GM18526 (cell line): ENCODE measurements around the gene DYNC1I1.

Experiments used
- POLR2A ChIP-seq: IDR thresholded peaks from 3 replicates; pipeline ENCODE4 v1.6.1; 2011; ENCODE audit not compliant: insufficient read length; ENCODE audit errors: extremely low read depth

DYNC1I1 gene

GRCh38 chr7:95996174-95996573 is 223.8 kb downstream of the DYNC1I1 start:
- TF ChIP-seq POLR2A = no peak

- TF ChIP-seq POLR2A = no peak
Observed at GRCh38 chr7:95996886-95997285, 224.5 kb downstream of the DYNC1I1 start.

GRCh38 chr7:95997632-95998031 is 225.3 kb downstream of the DYNC1I1 start:
- TF ChIP-seq POLR2A = no peak

DNA sequence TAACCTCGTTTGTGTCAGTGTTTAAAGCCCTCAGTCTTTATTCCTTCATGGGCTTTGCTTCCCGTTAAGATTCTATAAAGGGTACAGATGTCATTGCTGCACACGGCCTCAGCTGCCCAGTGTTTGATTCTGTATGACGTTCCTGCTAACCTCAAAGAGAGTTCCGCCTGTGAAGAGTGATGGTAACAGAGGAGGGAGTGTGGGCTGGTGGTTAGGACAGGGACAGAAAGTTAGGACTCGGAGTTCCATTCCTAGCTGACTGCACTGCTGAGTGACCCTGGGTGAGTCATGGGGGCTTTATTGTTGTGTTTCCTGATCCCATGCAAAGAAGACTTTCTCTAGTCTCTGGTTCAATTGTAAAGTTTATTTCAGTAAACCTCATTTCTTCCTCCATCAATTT is 227.1 kb downstream of the DYNC1I1 start:
- no peak for TF ChIP-seq POLR2A

GRCh38 chr7:96004578-96004977 is 232.2 kb downstream of the DYNC1I1 start:
- TF ChIP-seq POLR2A = no peak

- no peak for TF ChIP-seq POLR2A
Observed at GRCh38 chr7:96005271-96005670, 232.9 kb downstream of the DYNC1I1 start.

DNA sequence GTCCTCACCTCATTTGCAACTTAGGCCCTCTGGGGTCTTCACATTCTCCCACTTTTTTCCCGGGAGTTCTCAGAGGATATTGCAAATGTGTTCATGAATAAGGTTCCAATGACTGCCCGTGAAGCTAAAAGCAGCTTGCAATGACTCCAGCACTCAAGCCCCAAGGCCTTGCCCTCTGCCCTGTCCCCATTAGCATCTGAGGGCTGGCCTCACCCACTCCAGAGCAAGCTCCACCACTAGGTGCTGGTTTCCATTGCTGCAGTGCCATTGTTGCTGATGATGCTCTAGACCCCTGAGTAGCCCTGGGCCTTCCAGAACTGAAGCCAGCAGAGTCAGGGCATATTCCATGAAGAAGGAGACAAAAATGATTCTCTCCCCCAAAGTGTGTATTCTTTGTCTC is 236.8 kb downstream of the DYNC1I1 start:
- no peak for TF ChIP-seq POLR2A

GRCh38 chr7:96013836-96014235 is 241.5 kb downstream of the DYNC1I1 start:
- no peak for TF ChIP-seq POLR2A

GRCh38 chr7:96014617-96015016 is 242.3 kb downstream of the DYNC1I1 start:
- no peak for TF ChIP-seq POLR2A

DNA sequence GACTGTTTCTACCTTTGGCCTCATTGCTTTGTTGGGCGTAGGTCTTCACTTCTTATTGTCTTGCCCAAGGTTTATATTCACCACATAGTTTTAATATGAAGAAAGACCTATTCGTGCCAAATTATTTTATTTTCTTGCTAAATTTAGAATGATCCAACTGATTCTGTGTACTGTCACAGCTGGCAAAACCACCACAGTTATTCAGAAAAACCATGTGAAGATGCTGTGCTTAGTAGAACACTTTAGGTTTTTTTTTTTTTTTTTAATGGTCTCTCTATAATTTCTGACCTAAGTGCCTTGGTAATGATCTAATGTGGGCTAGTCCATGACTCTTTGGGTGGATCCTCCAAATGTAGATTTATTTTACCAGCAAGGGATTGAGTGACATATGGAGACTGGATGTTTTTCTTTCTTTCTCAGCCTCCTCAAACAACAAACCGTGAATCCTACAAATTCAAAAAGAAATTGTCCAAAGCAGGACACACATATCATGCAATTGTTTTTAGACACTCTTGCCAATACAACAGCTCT is 243.8 kb downstream of the DYNC1I1 start:
- no peak for TF ChIP-seq POLR2A

DNA sequence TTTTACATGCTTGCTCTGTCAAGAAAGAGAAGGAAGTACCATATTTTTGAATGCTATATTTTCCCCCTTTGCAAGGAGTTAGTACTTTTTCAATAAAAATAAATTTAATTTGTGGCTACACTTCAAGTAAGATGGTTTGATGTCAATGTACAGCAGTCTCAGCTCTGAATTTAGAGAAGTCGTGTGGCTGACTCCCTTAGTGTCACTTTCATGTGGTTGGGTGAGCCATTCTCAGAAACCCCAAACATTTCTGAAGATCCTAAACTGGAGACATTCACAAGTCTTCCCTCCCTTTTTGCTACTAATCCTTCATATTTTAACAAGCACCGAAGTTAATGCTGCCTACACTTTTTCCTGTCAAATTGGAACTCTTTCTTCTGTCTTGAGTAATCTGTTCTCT is 244.4 kb downstream of the DYNC1I1 start:
- TF ChIP-seq POLR2A = no peak

GRCh38 chr7:96017877-96018276 is 245.5 kb downstream of the DYNC1I1 start:
- no peak for TF ChIP-seq POLR2A

DNA sequence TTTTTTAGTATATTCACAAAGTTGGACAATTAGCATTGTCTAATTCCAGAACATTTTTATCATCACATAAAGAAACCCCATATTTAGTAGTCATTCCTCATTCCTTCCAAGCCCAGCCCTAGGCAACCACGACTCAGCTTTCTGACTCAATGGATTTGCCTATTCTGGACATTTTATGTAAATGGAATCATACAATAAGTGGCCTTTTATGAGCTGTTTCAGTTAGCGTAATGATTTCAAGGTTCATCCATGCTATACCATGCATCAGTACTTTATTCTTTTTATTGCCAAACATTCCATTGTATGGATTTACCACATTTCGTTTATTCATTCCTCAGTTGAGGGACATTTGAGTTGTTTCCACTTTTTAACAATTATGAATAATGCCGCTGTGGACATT is 249.2 kb downstream of the DYNC1I1 start:
- no peak for TF ChIP-seq POLR2A

GRCh38 chr7:96023387-96023786 is 251.0 kb downstream of the DYNC1I1 start:
- no peak for TF ChIP-seq POLR2A

- TF ChIP-seq POLR2A = no peak
Observed at GRCh38 chr7:96026010-96026409, 253.7 kb downstream of the DYNC1I1 start.

DNA sequence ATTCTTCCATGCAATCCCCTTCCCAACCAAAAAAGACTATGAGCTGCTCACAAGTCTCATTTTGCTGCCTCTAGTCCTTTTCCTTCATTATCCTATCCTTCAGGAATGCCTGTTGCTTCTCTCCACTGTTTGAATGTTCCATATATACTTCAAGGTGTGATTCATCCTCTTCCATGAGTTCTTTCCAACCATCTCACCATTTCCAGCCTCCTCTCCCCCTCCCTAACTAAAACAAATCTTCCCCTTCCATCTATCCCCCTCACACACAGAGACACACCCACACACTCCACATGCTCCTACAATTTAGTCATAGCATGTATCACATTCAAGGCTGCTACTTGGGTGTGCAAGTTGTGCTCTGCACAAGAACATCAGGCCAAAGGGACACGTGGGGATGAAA is 254.3 kb downstream of the DYNC1I1 start:
- TF ChIP-seq POLR2A = no peak

GRCh38 chr7:96028729-96029128 is 256.4 kb downstream of the DYNC1I1 start:
- TF ChIP-seq POLR2A = no peak

GRCh38 chr7:96033009-96033598 is 260.8 kb downstream of the DYNC1I1 start:
- TF ChIP-seq POLR2A = no peak
